WERI-Rb-1 (cell line): Measurements from ENCODE around the gene SS18.

Experiments
- DNase-seq: peaks from one replicate; pipeline ENCODE4 v3.0.0-alpha.2; 2020
- H3K27ac ChIP-seq: fragments of 250-450 bp; sonication (Bioruptor Pico); 2 replicates; pipeline ENCODE4 v1.5.1; 2020; ENCODE audit warnings: mild to moderate bottlenecking, moderate library complexity
- H3K27me3 ChIP-seq: fragments of 250-450 bp; sonication (Bioruptor Pico); 2 replicates; pipeline ENCODE4 v1.5.1; 2021; ENCODE audit warnings: mild to moderate bottlenecking, low read depth, moderate library complexity; ENCODE audit not compliant: insufficient read depth, severe bottlenecking
- H3K36me3 ChIP-seq: fragments of 250-450 bp; sonication (Bioruptor Pico); 2 replicates; pipeline ENCODE4 v1.5.1; 2020; ENCODE audit warnings: mild to moderate bottlenecking, moderate library complexity
- H3K4me3 ChIP-seq: 2 replicates; pipeline ENCODE4 v1.5.1; 2011; ENCODE audit warnings: low read depth, mild to moderate bottlenecking, control low read depth, low read length
- H3K9me3 ChIP-seq: fragments of 250-450 bp; sonication (Bioruptor Pico); 2 replicates; pipeline ENCODE4 v1.5.1; 2021; ENCODE audit warnings: mild to moderate bottlenecking, moderate library complexity; ENCODE audit not compliant: severe bottlenecking
- CTCF ChIP-seq: IDR thresholded peaks from 2 replicates; pipeline ENCODE4 v1.5.1; 2011; ENCODE audit warnings: low read depth, mild to moderate bottlenecking, control low read depth, inconsistent platforms, low read length

Gene SS18

GRCh38 chr18:26008619-26009018 lies 81.8 kb downstream of the SS18 start:
- Histone ChIP-seq H3K4me3 (no peak overlapping the region), H3K27me3 (no peaks in the 10 kb centered on the region), H3K9me3 (no peaks in the 10 kb centered on the region), H3K27ac (no peak overlapping the region), H3K36me3 (no peaks in the 10 kb centered on the region)
- no peak for TF ChIP-seq CTCF
- no peak for DNase-seq

- TF ChIP-seq CTCF = no peak
- Histone ChIP-seq H3K9me3 (no peaks in the 10 kb centered on the region), H3K27ac (no peak overlapping the region), H3K27me3 (no peaks in the 10 kb centered on the region), H3K36me3 (no peaks in the 10 kb centered on the region), H3K4me3 (no peak overlapping the region)
- no peak for DNase-seq
Measured at GRCh38 chr18:26008096-26008495, 82.3 kb downstream of the SS18 start.

- Histone ChIP-seq H3K36me3 (no peaks in the 10 kb centered on the region), H3K27me3 (no peaks in the 10 kb centered on the region), H3K27ac (no peak overlapping the region), H3K4me3 (no peak overlapping the region), H3K9me3 (no peaks in the 10 kb centered on the region)
- TF ChIP-seq CTCF = no peak
- DNase-seq = no peak
Measured at GRCh38 chr18:26005950-26006349, 84.5 kb downstream of the SS18 start.

- Histone ChIP-seq H3K36me3 (no peaks in the 10 kb centered on the region), H3K9me3 (no peaks in the 10 kb centered on the region), H3K27me3 (no peaks in the 10 kb centered on the region), H3K4me3 (no peak overlapping the region), H3K27ac (no peak overlapping the region)
- TF ChIP-seq CTCF = no peak
- no peak for DNase-seq
Measured at GRCh38 chr18:26004832-26005231, 85.6 kb downstream of the SS18 start.

- Histone ChIP-seq H3K27ac (no peak overlapping the region), H3K4me3 (no peak overlapping the region), H3K36me3 (no peaks in the 10 kb centered on the region), H3K9me3 (no peaks in the 10 kb centered on the region), H3K27me3 (no peaks in the 10 kb centered on the region)
- TF ChIP-seq CTCF = no peak
- no peak for DNase-seq
Measured at GRCh38 chr18:26003817-26004216, 86.6 kb downstream of the SS18 start.

GRCh38 chr18:26003356-26003755 lies 87.1 kb downstream of the SS18 start:
- DNase-seq = no peak
- Histone ChIP-seq H3K27me3 (no peaks in the 10 kb centered on the region), H3K36me3 (no peaks in the 10 kb centered on the region), H3K9me3 (no peaks in the 10 kb centered on the region), H3K4me3 (no peak overlapping the region), H3K27ac (no peak overlapping the region)
- no peak for TF ChIP-seq CTCF
